KMS-11 (cell line): ENCODE data around the gene PLXND1.

Source experiments
- H2AFZ ChIP-seq: fragments of 200-600 bp; sonication (generic); 2 replicates; pipeline ENCODE4 v1.6.1; 2016; ENCODE audit warnings: antibody characterized with exemption, mixed run types, low read depth
- H3K27ac ChIP-seq: fragments of 200-600 bp; sonication (generic); 2 replicates; pipeline ENCODE4 v1.6.1; 2016; ENCODE audit warnings: mild to moderate bottlenecking, mixed run types
- H3K27me3 ChIP-seq: fragments of 200-600 bp; sonication (generic); 2 replicates; pipeline ENCODE4 v1.6.1; 2017; ENCODE audit warnings: mild to moderate bottlenecking, low read depth, mixed run types, moderate library complexity; ENCODE audit not compliant: insufficient read depth
- H3K36me3 ChIP-seq: fragments of 200-600 bp; sonication (generic); 2 replicates; pipeline ENCODE4 v1.6.1; 2017; ENCODE audit warnings: mild to moderate bottlenecking, mixed run types; ENCODE audit not compliant: insufficient read depth
- H3K4me1 ChIP-seq: fragments of 200-600 bp; sonication (generic); 2 replicates; pipeline ENCODE4 v1.6.1; 2016; ENCODE audit warnings: mild to moderate bottlenecking, low read depth, mixed run types; ENCODE audit not compliant: poor library complexity, severe bottlenecking
- H3K4me2 ChIP-seq: fragments of 200-600 bp; sonication (generic); 2 replicates; pipeline ENCODE4 v1.7.0; 2016; ENCODE audit warnings: mild to moderate bottlenecking, mixed run types
- H3K4me3 ChIP-seq: fragments of 200-600 bp; sonication (generic); IDR thresholded peaks from 2 replicates; pipeline ENCODE4 v1.6.1; 2017; ENCODE audit warnings: low read depth, low read length, mixed read lengths; ENCODE audit not compliant: insufficient read depth
- H3K79me2 ChIP-seq: fragments of 200-600 bp; sonication (generic); 2 replicates; pipeline ENCODE4 v1.6.1; 2016; ENCODE audit warnings: low read depth, mixed run types; ENCODE audit not compliant: insufficient read depth
- H3K9ac ChIP-seq: fragments of 200-600 bp; sonication (generic); 2 replicates; pipeline ENCODE4 v1.6.1; 2016; ENCODE audit warnings: mild to moderate bottlenecking, mixed run types
- H4K20me1 ChIP-seq: fragments of 200-600 bp; sonication (generic); 2 replicates; pipeline ENCODE4 v1.6.1; 2016; ENCODE audit warnings: mild to moderate bottlenecking, mixed run types; ENCODE audit not compliant: insufficient read depth
- CTCF ChIP-seq: fragments of 200-600 bp; sonication (generic); conservative IDR thresholded peaks from 2 replicates; pipeline ENCODE4 v1.6.1; 2017; ENCODE audit warnings: low read depth, mild to moderate bottlenecking, antibody characterized with exemption, low read length, moderate library complexity, mixed read lengths

PLXND1 gene

GRCh38 chr3:129559565-129560079 lies 46.9 kb downstream of the PLXND1 start:
- Histone ChIP-seq H3K4me3 (no peak overlapping the region), H4K20me1 (no peaks in the 10 kb centered on the region), H3K27ac (no peak overlapping the region), H2AFZ (no peak overlapping the region), H3K79me2 (no peaks in the 10 kb centered on the region), H3K9ac (no peak overlapping the region), H3K27me3 (no peaks in the 10 kb centered on the region), H3K36me3 (no peaks in the 10 kb centered on the region), H3K4me1 (peaks cover 6% of the 10 kb centered on the region), H3K4me2 (no peak overlapping the region)
- TF ChIP-seq CTCF = no peak

- no peaks in the 10 kb centered on the region for H4K20me1 ChIP-seq
- H3K27ac ChIP-seq = no peak overlapping the region
- peaks cover 6% of the 10 kb centered on the region for H3K4me1 ChIP-seq
- H3K9ac ChIP-seq = no peak overlapping the region
- H3K79me2 ChIP-seq = no peaks in the 10 kb centered on the region
- H3K4me2 ChIP-seq = no peak overlapping the region
- no peak overlapping the region for H2AFZ ChIP-seq
- no peak overlapping the region for H3K4me3 ChIP-seq
- H3K27me3 ChIP-seq = no peaks in the 10 kb centered on the region
- no peak for TF ChIP-seq CTCF
- no peaks in the 10 kb centered on the region for H3K36me3 ChIP-seq
Observed at GRCh38 chr3:129558772-129559564, 47.5 kb downstream of the PLXND1 start.

DNA sequence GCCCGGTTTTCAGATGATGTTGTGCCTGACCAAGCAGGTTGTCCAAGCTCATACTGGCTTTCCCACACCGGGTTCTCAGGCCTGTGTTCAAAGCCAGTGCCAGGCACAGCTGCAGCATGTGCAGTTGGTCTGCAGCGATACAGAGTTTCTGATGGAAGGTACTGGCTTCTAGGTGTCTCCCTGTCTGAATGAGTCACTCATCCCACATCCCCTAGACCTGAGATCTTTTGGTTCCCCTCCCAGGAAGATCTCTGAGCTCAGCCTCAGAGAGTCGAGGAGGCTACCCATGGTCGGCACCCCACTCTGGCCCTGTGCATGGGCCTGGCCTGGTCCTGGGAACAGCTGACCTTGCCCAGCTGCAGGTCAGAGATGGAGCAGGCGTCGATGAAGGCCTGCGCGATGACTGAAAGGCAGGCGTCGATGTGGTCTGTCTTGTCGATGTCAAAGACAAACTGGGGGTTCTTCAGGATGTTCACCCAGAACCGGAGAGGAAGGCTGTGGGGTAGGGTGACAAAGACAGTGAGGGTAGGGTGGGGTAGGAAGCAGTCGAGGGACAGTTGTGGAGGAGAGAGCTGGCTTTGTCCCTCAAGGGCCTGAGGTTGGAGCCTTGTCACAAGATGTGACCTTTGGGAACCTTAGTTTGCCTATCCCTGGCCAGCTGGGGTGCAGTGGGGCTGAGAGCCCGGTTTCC lies 48.2 kb downstream of the PLXND1 start:
- TF ChIP-seq CTCF = no peak
- no peaks in the 10 kb centered on the region for H3K27me3 ChIP-seq
- no peaks in the 10 kb centered on the region for H3K79me2 ChIP-seq
- H3K9ac ChIP-seq = no peak overlapping the region
- H3K4me3 ChIP-seq = no peak overlapping the region
- H3K4me1 ChIP-seq = peaks cover 6% of the 10 kb centered on the region
- no peak overlapping the region for H2AFZ ChIP-seq
- no peak overlapping the region for H3K4me2 ChIP-seq
- no peaks in the 10 kb centered on the region for H3K36me3 ChIP-seq
- H4K20me1 ChIP-seq = no peaks in the 10 kb centered on the region
- no peak overlapping the region for H3K27ac ChIP-seq

DNA sequence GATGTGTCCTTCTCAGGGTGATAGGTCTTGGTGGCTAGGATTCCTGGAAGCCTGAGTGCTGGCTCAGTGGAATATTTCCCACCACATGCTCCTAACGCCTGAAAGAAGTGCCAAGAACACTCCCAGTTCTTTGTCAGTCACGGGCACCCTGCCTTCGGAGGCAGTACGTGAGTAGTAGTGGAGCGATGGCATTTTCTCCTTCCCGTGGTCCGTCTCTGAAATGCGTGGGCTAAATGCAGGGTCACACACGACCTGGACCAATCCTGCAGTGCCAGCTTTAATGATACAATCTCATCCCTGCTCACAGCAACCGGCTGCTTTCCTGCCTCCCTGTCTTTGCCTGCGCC lies 49.0 kb downstream of the PLXND1 start:
- Histone ChIP-seq H2AFZ (no peak overlapping the region), H3K79me2 (no peaks in the 10 kb centered on the region), H4K20me1 (no peaks in the 10 kb centered on the region), H3K36me3 (no peaks in the 10 kb centered on the region), H3K27ac (no peak overlapping the region), H3K4me2 (no peak overlapping the region), H3K4me3 (no peak overlapping the region), H3K27me3 (no peaks in the 10 kb centered on the region), H3K9ac (no peak overlapping the region), H3K4me1 (peaks cover 6% of the 10 kb centered on the region)
- TF ChIP-seq CTCF = no peak
